B cell (primary cell): Measurements from ENCODE around the gene UNC119. TPM values are rescaled to one million over a fixed set of nuclear protein-coding genes. Genes with fewer than 3 reads are reported as not detected.

Experiments used
- ATAC-seq: fragments of 200-7000 bp; cut with Tn5 transposase; one replicate; pipeline ENCODE4 v1.10.0; 2021; ENCODE audit warnings: low read depth, mild to moderate bottlenecking, moderate number of reproducible peaks, moderate library complexity
- CTCF ChIA-PET: fragments of 350-600 bp; sonication (Branson Sonifier 250); formaldehyde crosslinking; loops from one replicate; lab custom pipeline; 2021; ENCODE audit warnings: antibody characterized with exemption, inconsistent platforms; lab: Charles Lee
- POLR2A ChIA-PET: fragments of 350-600 bp; sonication (Branson Sonifier 250); formaldehyde crosslinking; loops from one replicate; lab custom pipeline; 2021; ENCODE audit warnings: antibody characterized with exemption; lab: Charles Lee
- DNase-seq: peaks from one replicate; pipeline ENCODE4 v3.0.0; 2013
- H2AFZ ChIP-seq: 2 replicates; pipeline ENCODE4 v1.6.1; 2012; ENCODE audit warnings: mild to moderate bottlenecking, low read depth, low read length; ENCODE audit not compliant: insufficient read depth, poor library complexity, severe bottlenecking
- H3K27ac ChIP-seq, 2 donors: 1 replicate in 1 of 2; 2 replicates in 1 of 2; pipeline ENCODE4 v1.5.1; 2012 to 2013; ENCODE audit warnings: low read length in 2 of 2, mild to moderate bottlenecking in 2 of 2, moderate library complexity in 1 of 2
- H3K27me3 ChIP-seq, 4 experiments: fragments of 200-600 bp in 1 of 4; sonication (generic) in 1 of 4; replicated peaks in 1 of 4; 1 replicate in 2 of 4; 2 replicates in 2 of 4; pipeline versions ENCODE4 v1.6.1 to v1.7.0; 2013 to 2016; ENCODE audit warnings: low read length in 3 of 4, mild to moderate bottlenecking in 2 of 4, mixed read lengths in 1 of 4, moderate library complexity in 1 of 4; ENCODE audit not compliant: insufficient read depth in 4 of 4, control insufficient read depth in 3 of 4; ENCODE audit errors: control extremely low read depth in 1 of 4
- H3K36me3 ChIP-seq, 2 experiments: replicated peaks in 1 of 2; 1 replicate in 1 of 2; 2 replicates in 1 of 2; pipeline versions ENCODE4 v1.6.1 to v1.7.1; 2013; ENCODE audit warnings: low read length in 1 of 2; ENCODE audit not compliant: insufficient read depth in 2 of 2, control insufficient read depth in 1 of 2; ENCODE audit errors: control extremely low read depth in 1 of 2, extremely low read depth in 1 of 2
- H3K4me1 ChIP-seq, 2 donors: fragments of 200-600 bp in 1 of 2; sonication (generic) in 1 of 2; 1 replicate in 1 of 2; 2 replicates in 1 of 2; pipeline versions ENCODE4 v1.5.1 to v1.6.1; 2013 to 2017; ENCODE audit warnings: low read length in 2 of 2; ENCODE audit not compliant: control insufficient read depth in 2 of 2, insufficient read depth in 2 of 2
- H3K4me2 ChIP-seq: replicated peaks from 2 replicates; pipeline ENCODE3; 2012; ENCODE audit warnings: mild to moderate bottlenecking, low read depth, low read length; ENCODE audit not compliant: poor library complexity, severe bottlenecking
- H3K4me3 ChIP-seq, 5 experiments: fragments of 200-600 bp in 1 of 5; sonication (generic) in 1 of 5; 1 replicate in 3 of 5; 2 replicates in 2 of 5; pipeline versions ENCODE4 v1.5.1 to v1.7.0; 2011 to 2016; ENCODE audit warnings: low read length in 4 of 5, mild to moderate bottlenecking in 4 of 5, low read depth in 2 of 5, control low read depth in 1 of 5, moderate library complexity in 1 of 5; ENCODE audit not compliant: insufficient read depth in 1 of 5; ENCODE audit errors: control extremely low read depth in 1 of 5, extremely low read depth in 1 of 5
- H3K79me2 ChIP-seq: fragments of 200-600 bp; sonication (generic); one replicate; pipeline ENCODE4 v1.6.0; 2016; ENCODE audit warnings: low read length; ENCODE audit not compliant: control insufficient read depth, insufficient read depth
- H3K9ac ChIP-seq: fragments of 200-600 bp; sonication (generic); 2 replicates; pipeline ENCODE4 v1.6.1; 2017; ENCODE audit warnings: mild to moderate bottlenecking, low read length, moderate library complexity
- H3K9me3 ChIP-seq, 3 donors: one replicate each; pipeline versions ENCODE4 v1.6.1 to v1.7.1; 2013; ENCODE audit warnings: low read length in 2 of 3; ENCODE audit not compliant: control insufficient read depth in 2 of 3, insufficient read depth in 1 of 3; ENCODE audit errors: control extremely low read depth in 1 of 3
- H4K20me1 ChIP-seq: 2 replicates; pipeline ENCODE4 v1.6.0; 2012; ENCODE audit warnings: mild to moderate bottlenecking, low read length; ENCODE audit not compliant: insufficient read depth, control insufficient read depth, poor library complexity, severe bottlenecking
- H3K27ac Mint-ChIP-seq: one replicate; pipeline ENCODE4 v1.8.0; 2021; ENCODE audit warnings: mixed read lengths
- H3K27me3 Mint-ChIP-seq: one replicate; pipeline ENCODE4 v1.8.0; 2021; ENCODE audit warnings: mixed read lengths
- H3K4me1 Mint-ChIP-seq: one replicate; pipeline ENCODE4 v1.8.0; 2021; ENCODE audit warnings: mixed read lengths
- H3K4me3 Mint-ChIP-seq: one replicate; pipeline ENCODE4 v1.8.0; 2021; ENCODE audit warnings: mixed read lengths
- H3K9me3 Mint-ChIP-seq: one replicate; pipeline ENCODE4 v1.8.0; 2022; ENCODE audit warnings: mixed read lengths; ENCODE audit not compliant: insufficient read depth
- CTCF ChIP-seq: fragments of 200-600 bp; IDR thresholded peaks from one replicate; pipeline ENCODE4 v1.8.0; 2022; ENCODE audit warnings: antibody characterized with exemption, mild to moderate bottlenecking
- EZH2 ChIP-seq: IDR thresholded peaks from 2 replicates; pipeline ENCODE4 v1.6.1; 2012; ENCODE audit warnings: borderline replicate concordance, low read depth, mild to moderate bottlenecking, moderate library complexity, low read length; ENCODE audit not compliant: insufficient read depth, poor library complexity, severe bottlenecking
- WGBS: methylation state at CpG from one replicate; pipeline ENCODE4 v1.1.5; 2013; ENCODE audit warnings: missing lambda C conversion rate; ENCODE audit not compliant: insufficient coverage; 5-methylcytosine and 5-hydroxymethylcytosine counted together
- intact Hi-C: fragments of 100-400 bp; cut with micrococcal nuclease; formaldehyde crosslinking; loops from one replicate; pipeline ENCODE4 v1.10.0; 2022
- polyA plus RNA-seq: library from polyadenylated mRNA; depleted of rRNA; stranded (reverse); fragments of >200 nt; gene quantifications from 2 replicates; pipeline ENCODE4 v1.2.3, GENCODE V29; 2012
- total RNA-seq, 2 donors: library from RNA; stranded (reverse); fragments of 120-200 nt in 1 of 2; gene quantifications; 1 replicate in 1 of 2; 2 replicates in 1 of 2; pipeline versions ENCODE4 v1.2.3 to v1.2.4, GENCODE V29; 2013 to 2022

Gene UNC119
- total and polyA plus RNA-seq, 2 donors (not counting 1 experiment from before 2014, with no cell fraction given): 75.3 to 174 TPM

- ChIA-PET CTCF (interaction anchor here (0.6 to 2.2 kb wide), 4 partner anchors 20 to 61 kb away, joined by 3 to 7 read pairs (median 4); partner anchors contain the start of gene SPAG5), POLR2A (no interaction called here)
- Histone ChIP-seq H3K4me2 (no peak overlapping the region), H2AFZ (no peak overlapping the region), H3K9me3 (no peaks in the 10 kb centered on the region), H3K27ac (no peak overlapping the region), H3K9ac (no peak overlapping the region), H3K4me1 (peaks cover 24 to 25% of the 10 kb centered on the region in 2 donors), H3K79me2 (peaks cover 34% of the 10 kb centered on the region), H3K36me3 (peaks cover 24 to 62% of the 10 kb centered on the region in 2 experiments), H4K20me1 (peaks cover 21% of the 10 kb centered on the region), H3K4me3 (no peak overlapping the region), H3K27me3 (no peaks in the 10 kb centered on the region)
- intact Hi-C loops: no loop called here
- Mint-ChIP-seq H3K9me3 (no peaks in the 10 kb centered on the region), H3K4me3 (no peak overlapping the region), H3K4me1 (peaks cover 25% of the 10 kb centered on the region), H3K27me3 (no peaks in the 10 kb centered on the region), H3K27ac (no peak overlapping the region)
- DNase-seq (no peak), ATAC-seq (no peak)
- WGBS: 94% methylated on average over 2 of the region's 3 CpGs
- TF ChIP-seq CTCF: no peak
- TF ChIP-seq EZH2: no peak
Observed at GRCh38 chr17:28555022-28555421, 2.6 kb upstream of the UNC119 start.

- peaks cover 30% of the 10 kb centered on the region for H3K4me1 Mint-ChIP-seq
- DNase-seq (peak; percentile 36), ATAC-seq (no peak)
- peaks cover 16% of the 10 kb centered on the region for H4K20me1 ChIP-seq
- H3K9me3 ChIP-seq: no peaks in the 10 kb centered on the region
- intact Hi-C loops: no loop called here
- no peak overlapping the region for H3K4me3 ChIP-seq
- ChIA-PET POLR2A (no interaction called here), CTCF (interaction anchor here (0.6 to 2.2 kb wide), 5 partner anchors 20 to 138 kb away, joined by 3 to 7 read pairs (median 4); partner anchors contain the start of gene SPAG5)
- H3K27me3 Mint-ChIP-seq: no peaks in the 10 kb centered on the region
- H3K4me3 Mint-ChIP-seq: no peak overlapping the region
- peaks cover 29% of the 10 kb centered on the region for H3K79me2 ChIP-seq
- H3K9ac ChIP-seq: no peak overlapping the region
- 96% methylated on average over 6 of the region's 6 CpGs for WGBS
- H3K27ac ChIP-seq: no peak overlapping the region
- peak overlapping the region; percentile 32 for H3K27ac Mint-ChIP-seq
- TF ChIP-seq CTCF (peak; percentile 24), EZH2 (no peak)
- H3K4me2 ChIP-seq: no peak overlapping the region
- peaks cover 28 to 30% of the 10 kb centered on the region in 2 donors for H3K4me1 ChIP-seq
- peaks cover 24 to 58% of the 10 kb centered on the region in 2 experiments for H3K36me3 ChIP-seq
- no peaks in the 10 kb centered on the region for H3K9me3 Mint-ChIP-seq
- H2AFZ ChIP-seq: no peak overlapping the region
- no peaks in the 10 kb centered on the region for H3K27me3 ChIP-seq
Observed at GRCh38 chr17:28554565-28554964, 2.1 kb upstream of the UNC119 start.
